HepG2 (cell line): Measurements from ENCODE around the gene IL17RA. TPM values are rescaled to one million over a fixed set of nuclear protein-coding genes. Genes with fewer than 3 reads are reported as not detected.

ENCODE experiments used
- ATAC-seq: fragments of 200-7000 bp; cut with Tn5 transposase; 3 replicates; pipeline ENCODE4 v1.9.1; 2020; ENCODE audit warnings: mild to moderate bottlenecking, moderate library complexity
- BruUV-seq: library from RNA; stranded (reverse); fragments of 400-500 nt; replicated peaks from 2 replicates; lab custom pipeline; 2021; lab: Mats Ljungman, UMichigan
- CTCF ChIA-PET: fragments of 300-600 bp; formaldehyde crosslinking; extraction: SDS; loops from one replicate; lab custom pipeline; 2021; ENCODE audit warnings: low total read pairs, inconsistent platforms, low intra/inter-chr PET ratio; lab: Yijun Ruan, JAX
- POLR2A ChIA-PET: fragments of 350-600 bp; sonication (Branson Sonifier 250); formaldehyde crosslinking; loops from one replicate; lab custom pipeline; 2020; ENCODE audit warnings: antibody characterized with exemption, inconsistent platforms; lab: Yijun Ruan, JAX
- DNase-seq: peaks from one replicate; pipeline ENCODE4 v3.0.0-alpha.2; 2015; ENCODE audit warnings: low spot score
- FAIRE-seq: peaks from 3 replicates; lab custom pipeline; 2011; peaks lifted over from hg19 to GRCh38; lab: Jason Lieb, UNC
- H2AFZ ChIP-seq: one replicate; pipeline ENCODE4 v1.6.1; 2011; ENCODE audit warnings: low read length, inconsistent platforms
- H3K27ac ChIP-seq: fragments of 300-600 bp; 3 replicates; pipeline ENCODE4 v1.8.0; 2011; ENCODE audit warnings: mixed run types, mild to moderate bottlenecking, mixed read lengths, low read length, inconsistent platforms; ENCODE audit not compliant: insufficient read depth; ENCODE audit errors: extremely low read length
- H3K27me3 ChIP-seq, 2 experiments: fragments of 200-600 bp in 1 of 2; 2 replicates in 1 of 2; 3 replicates in 1 of 2; pipeline versions ENCODE4 v1.6.0 to v1.8.0; 2011; ENCODE audit warnings: low read length in 2 of 2, mild to moderate bottlenecking in 2 of 2, moderate library complexity in 2 of 2, inconsistent platforms in 1 of 2; ENCODE audit not compliant: insufficient read depth in 2 of 2, control insufficient read depth in 1 of 2
- H3K36me3 ChIP-seq, 2 experiments: fragments of 200-600 bp in 1 of 2; replicated peaks in 1 of 2; 2 replicates in 1 of 2; 3 replicates in 1 of 2; pipeline versions ENCODE4 v1.5.1 to v1.8.0; 2011; ENCODE audit warnings: low read length in 2 of 2, inconsistent platforms in 1 of 2; ENCODE audit not compliant: insufficient read depth in 2 of 2, control insufficient read depth in 1 of 2
- H3K4me1 ChIP-seq: 2 replicates; pipeline ENCODE4 v1.5.1; 2012; ENCODE audit warnings: low read length, inconsistent platforms; ENCODE audit not compliant: insufficient read depth
- H3K4me2 ChIP-seq: 2 replicates; pipeline ENCODE4 v1.6.0; 2011; ENCODE audit warnings: low read depth, low read length, inconsistent platforms
- H3K4me3 ChIP-seq, 3 experiments: fragments of 200-600 bp in 1 of 3; sonication (generic), shearing (Covaris generic) in 1 of 3; replicated peaks in 1 of 3; 2 replicates each; pipeline ENCODE4 v1.5.1; 2011 to 2016; ENCODE audit warnings: low read length in 3 of 3, inconsistent platforms in 2 of 3, low read depth in 2 of 3, mild to moderate bottlenecking in 2 of 3, control low read depth in 1 of 3, mixed read lengths in 1 of 3; ENCODE audit not compliant: insufficient read depth in 1 of 3
- H3K79me2 ChIP-seq: one replicate; pipeline ENCODE4 v1.6.1; 2011; ENCODE audit warnings: low read length, inconsistent platforms; ENCODE audit not compliant: insufficient read depth
- H3K9ac ChIP-seq: 2 replicates; pipeline ENCODE4 v1.6.0; 2011; ENCODE audit warnings: mild to moderate bottlenecking, low read depth, low read length, inconsistent platforms; ENCODE audit not compliant: insufficient read depth
- H3K9me3 ChIP-seq: 2 replicates; pipeline ENCODE4 v1.5.1; 2012; ENCODE audit warnings: mild to moderate bottlenecking, low read length
- H4K20me1 ChIP-seq: 2 replicates; pipeline ENCODE4 v1.6.0; 2011; ENCODE audit warnings: inconsistent platforms, mild to moderate bottlenecking, low read length, moderate library complexity; ENCODE audit not compliant: insufficient read depth
- BCL3 ChIP-seq: sonication (generic); formaldehyde crosslinking; IDR thresholded peaks from 2 replicates; pipeline ENCODE4 v1.5.1; 2020; ENCODE audit warnings: mild to moderate bottlenecking, missing genetic modification reagents, moderate library complexity
- CAMTA2 ChIP-seq: sonication (generic); formaldehyde crosslinking; IDR thresholded peaks from 2 replicates; pipeline ENCODE4 v1.4.0; 2020; ENCODE audit warnings: mild to moderate bottlenecking, missing genetic modification reagents, borderline replicate concordance
- MAFF ChIP-seq: IDR thresholded peaks from 2 replicates; pipeline ENCODE4 v1.6.1; 2011; ENCODE audit warnings: low read depth, low read length, improper control_type of control experiment
- MZF1 ChIP-seq: sonication (generic); formaldehyde crosslinking; IDR thresholded peaks from 2 replicates; pipeline ENCODE4 v1.8.1; 2023; ENCODE audit warnings: mild to moderate bottlenecking, missing genetic modification reagents, borderline replicate concordance
- POLR2AphosphoS5 ChIP-seq: IDR thresholded peaks from 2 replicates; pipeline ENCODE4 v1.6.1; 2012; ENCODE audit warnings: low read depth, low read length
- SMAD1 ChIP-seq: sonication (generic); formaldehyde crosslinking; IDR thresholded peaks from 2 replicates; pipeline ENCODE4 v1.4.0; 2020; ENCODE audit warnings: missing genetic modification reagents, low read depth, mild to moderate bottlenecking, borderline replicate concordance
- TCF12 ChIP-seq, 2 experiments: fragments of 450-650 bp in 1 of 2; sonication (generic) in 1 of 2; formaldehyde crosslinking in 1 of 2; IDR thresholded peaks; 2 replicates each; pipeline versions ENCODE4 v1.6.1 to v1.8.0; 2017 to 2022; ENCODE audit warnings: antibody characterized with exemption in 1 of 2, mild to moderate bottlenecking in 1 of 2, missing genetic modification reagents in 1 of 2, moderate library complexity in 1 of 2
- TFDP2 ChIP-seq: sonication (generic); formaldehyde crosslinking; IDR thresholded peaks from 2 replicates; pipeline ENCODE4 v1.4.0; 2020; ENCODE audit warnings: missing genetic modification reagents
- WIZ ChIP-seq: sonication (generic); formaldehyde crosslinking; IDR thresholded peaks from 2 replicates; pipeline ENCODE4 v1.5.1; 2020; ENCODE audit warnings: mild to moderate bottlenecking, missing genetic modification reagents
- YEATS4 ChIP-seq: sonication (generic); formaldehyde crosslinking; IDR thresholded peaks from 2 replicates; pipeline ENCODE4 v1.4.0; 2020; ENCODE audit warnings: missing genetic modification reagents, borderline replicate concordance
- ZBTB20 ChIP-seq: sonication (generic); formaldehyde crosslinking; IDR thresholded peaks from 2 replicates; pipeline ENCODE4 v1.8.1; 2023; ENCODE audit warnings: missing genetic modification reagents, low read depth, mild to moderate bottlenecking, borderline replicate concordance
- ZC3H4 ChIP-seq: sonication (generic); formaldehyde crosslinking; IDR thresholded peaks from 2 replicates; pipeline ENCODE4 v1.4.0; 2020; ENCODE audit warnings: missing genetic modification reagents, borderline replicate concordance
- ZNF577 ChIP-seq: sonication (generic); formaldehyde crosslinking; IDR thresholded peaks from 2 replicates; pipeline ENCODE4 v1.4.0; 2020; ENCODE audit warnings: mild to moderate bottlenecking, low read depth, missing genetic modification reagents, borderline replicate concordance
- ZNF878 ChIP-seq: sonication (generic); formaldehyde crosslinking; IDR thresholded peaks from 2 replicates; pipeline ENCODE4 v1.8.1; 2023; ENCODE audit warnings: mild to moderate bottlenecking, missing genetic modification reagents, moderate library complexity
- WGBS: methylation state at CpG from one replicate; pipeline ENCODE4 v1.1.6; 2017; ENCODE audit warnings: low lambda C conversion rate; 5-methylcytosine and 5-hydroxymethylcytosine counted together
- in situ Hi-C: cut with HindIII; loops from 2 replicates; pipeline ENCODE4 v1.10.0; 2017; ENCODE audit warnings: low pct_unique_long_range_greater_than_20kb; ENCODE audit not compliant: extremely low pct_ligation_motif_present
- intact Hi-C: fragments of 100-400 bp; cut with micrococcal nuclease; formaldehyde crosslinking; loops from one replicate; pipeline ENCODE4 v1.10.0; 2022; ENCODE audit not compliant: unreplicated experiment
- polyA plus RNA-seq, 8 experiments: library from polyadenylated mRNA; depleted of rRNA in 3 of 8; stranded (reverse) in 7 of 8; unstranded in 1 of 8; fragments of >200 nt; fragmentation: Illumina TruSeq in 4 of 8; extraction: Trizol in 4 of 8; gene quantifications; 2 replicates each; pipeline versions ENCODE4 v1.2.1 to v1.2.3, GENCODE V29; 2011 to 2016; ENCODE audit warnings: low read depth in 4 of 8, missing spikeins in 1 of 8, mixed read lengths in 1 of 8; ENCODE audit not compliant: insufficient read depth in 1 of 8
- total RNA-seq, 5 experiments: library from RNA; depleted of rRNA; stranded (reverse); fragments of >200 nt; fragmentation: Illumina TruSeq; extraction: Trizol; gene quantifications; 2 replicates each; pipeline ENCODE4 v1.2.3, GENCODE V29; 2016; ENCODE audit warnings: low read depth in 1 of 5
- TF ChIP-seq, protein P1 (sequence below): sonication (generic); formaldehyde crosslinking; IDR thresholded peaks from 2 replicates; pipeline ENCODE4 v1.8.1; 2023; ENCODE audit warnings: mild to moderate bottlenecking, moderate library complexity, missing genetic modification reagents
- TF ChIP-seq, protein P2 (sequence below): sonication (generic); formaldehyde crosslinking; IDR thresholded peaks from 2 replicates; pipeline ENCODE4 v1.4.0; 2020; ENCODE audit warnings: missing genetic modification reagents
- TF ChIP-seq, protein P3 (sequence below): sonication (generic); formaldehyde crosslinking; IDR thresholded peaks from 2 replicates; pipeline ENCODE4 v1.8.0; 2022; ENCODE audit warnings: mild to moderate bottlenecking, missing genetic modification reagents, moderate library complexity

The IL17RA gene
- total and polyA plus RNA-seq, 2 of the 13 experiments (the other 11 are each of a cell fraction or from before 2014, with no cell fraction given): 2.5 to 8.2 TPM

GRCh38 chr22:17098379-17098819 is 13.6 kb downstream of the IL17RA start:
- TF ChIP-seq ZC3H4 (no peak), MAFF (no peak), ZBTB20 (CRISPR knock-in tag) (no peak), BCL3 (CRISPR knock-in tag) (no peak), SMAD1 (CRISPR knock-in tag) (no peak), CAMTA2 (CRISPR knock-in tag) (no peak), MZF1 (CRISPR knock-in tag) (no peak), YEATS4 (CRISPR knock-in tag) (no peak), TFDP2 (no peak), ZNF878 (no peak), ZNF577 (CRISPR knock-in tag) (no peak), POLR2AphosphoS5 (no peak), WIZ (no peak), TCF12 (IDR thresholded peaks at IDR 0.05) (no peak), TCF12 (CRISPR knock-in tag; IDR thresholded peaks at IDR 0.05) (no peak)
- TF ChIP-seq, protein P1, sequence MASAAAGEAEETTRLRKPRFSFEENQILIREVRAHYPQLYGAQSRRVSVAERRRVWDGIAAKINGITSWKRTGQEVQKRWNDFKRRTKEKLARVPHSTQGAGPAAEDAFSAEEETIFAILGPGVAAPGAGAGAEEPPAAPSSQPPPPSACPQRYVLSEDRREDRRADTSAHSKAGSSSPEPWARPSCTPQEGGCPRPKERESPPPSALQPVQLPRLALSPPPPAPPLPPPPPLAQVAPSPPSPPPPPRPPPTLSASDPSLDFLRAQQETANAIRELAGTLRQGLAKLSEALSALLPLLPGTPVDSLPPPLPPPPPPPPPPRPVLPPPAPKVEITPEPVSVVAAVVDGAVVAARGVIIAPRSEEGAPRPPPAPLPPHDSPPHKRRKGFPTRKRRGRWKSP: no peak
- TF ChIP-seq, protein P2, sequence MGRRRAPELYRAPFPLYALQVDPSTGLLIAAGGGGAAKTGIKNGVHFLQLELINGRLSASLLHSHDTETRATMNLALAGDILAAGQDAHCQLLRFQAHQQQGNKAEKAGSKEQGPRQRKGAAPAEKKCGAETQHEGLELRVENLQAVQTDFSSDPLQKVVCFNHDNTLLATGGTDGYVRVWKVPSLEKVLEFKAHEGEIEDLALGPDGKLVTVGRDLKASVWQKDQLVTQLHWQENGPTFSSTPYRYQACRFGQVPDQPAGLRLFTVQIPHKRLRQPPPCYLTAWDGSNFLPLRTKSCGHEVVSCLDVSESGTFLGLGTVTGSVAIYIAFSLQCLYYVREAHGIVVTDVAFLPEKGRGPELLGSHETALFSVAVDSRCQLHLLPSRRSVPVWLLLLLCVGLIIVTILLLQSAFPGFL (CRISPR knock-in tag): no peak
- TF ChIP-seq, protein P3, sequence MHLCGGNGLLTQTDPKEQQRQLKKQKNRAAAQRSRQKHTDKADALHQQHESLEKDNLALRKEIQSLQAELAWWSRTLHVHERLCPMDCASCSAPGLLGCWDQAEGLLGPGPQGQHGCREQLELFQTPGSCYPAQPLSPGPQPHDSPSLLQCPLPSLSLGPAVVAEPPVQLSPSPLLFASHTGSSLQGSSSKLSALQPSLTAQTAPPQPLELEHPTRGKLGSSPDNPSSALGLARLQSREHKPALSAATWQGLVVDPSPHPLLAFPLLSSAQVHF (CRISPR knock-in tag): no peak
- H3K79me2 ChIP-seq: no peaks in the 10 kb centered on the region
- H3K9me3 ChIP-seq: no peaks in the 10 kb centered on the region
- no peak overlapping the region for H3K4me2 ChIP-seq
- BruUV-seq: no TSS peak
- no peaks in the 10 kb centered on the region for H4K20me1 ChIP-seq
- ChIA-PET CTCF (no interaction called here), POLR2A (no interaction called here)
- DNase-seq (no peak), FAIRE-seq (no peak), ATAC-seq (no peak)
- peaks cover 6 to 26% of the 10 kb centered on the region in 2 experiments; a peak in 3 of 5 replicates for H3K36me3 ChIP-seq
- in situ Hi-C loops (no loop called here), intact Hi-C loops (no loop called here)
- no peak overlapping the region for H3K4me3 ChIP-seq
- H3K9ac ChIP-seq: no peak overlapping the region
- H3K27me3 ChIP-seq: no peaks in the 10 kb centered on the region
- H3K27ac ChIP-seq: no peak overlapping the region
- WGBS: 89% methylated on average over 7 of the region's 7 CpGs
- H2AFZ ChIP-seq: no peak overlapping the region
- H3K4me1 ChIP-seq: no peaks in the 10 kb centered on the region
